ENCODE measurements around the gene BCL11B. TPM values are rescaled to one million over a fixed set of nuclear protein-coding genes. Genes with fewer than 3 reads are reported as not detected.

The BCL11B gene
- total RNA-seq, 6 donors from 2014 or later, result 1.1 to 4.5 (median 2.2) TPM

DNA sequence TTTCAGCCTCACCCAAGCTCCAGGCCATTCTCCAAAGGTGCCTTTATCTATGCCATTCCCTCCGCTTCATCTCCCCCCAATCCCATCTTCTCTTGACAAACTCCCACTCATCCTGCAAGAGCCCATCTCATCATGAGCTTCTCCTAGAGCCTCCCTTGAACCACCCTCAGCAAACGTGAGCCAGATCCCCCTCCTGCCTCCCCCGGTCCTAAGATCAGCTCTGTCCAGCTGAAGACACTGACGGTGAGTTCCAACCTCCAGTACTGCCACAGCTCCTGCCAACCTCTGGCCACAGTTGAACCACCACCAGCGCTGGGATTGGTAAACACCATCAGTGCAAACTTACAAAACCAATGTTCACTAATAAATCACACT, 124.6 kb downstream of the BCL11B start:
- Histone ChIP-seq H3K27ac (no peak overlapping the region), H3K27me3 (no peaks in the 10 kb centered on the region), H3K4me1 (no peaks in the 10 kb centered on the region), H3K36me3 (no peaks in the 10 kb centered on the region), H3K9me3 (no peaks in the 10 kb centered on the region), H3K4me3 (no peak overlapping the region)
- TF ChIP-seq POLR2AphosphoS5 (IDR thresholded peaks at IDR 0.05) (no peak), POLR2A (IDR thresholded peaks at IDR 0.05) (no peak), EP300 (IDR thresholded peaks at IDR 0.05) (no peak)
- TF ChIP-seq, protein P1, sequence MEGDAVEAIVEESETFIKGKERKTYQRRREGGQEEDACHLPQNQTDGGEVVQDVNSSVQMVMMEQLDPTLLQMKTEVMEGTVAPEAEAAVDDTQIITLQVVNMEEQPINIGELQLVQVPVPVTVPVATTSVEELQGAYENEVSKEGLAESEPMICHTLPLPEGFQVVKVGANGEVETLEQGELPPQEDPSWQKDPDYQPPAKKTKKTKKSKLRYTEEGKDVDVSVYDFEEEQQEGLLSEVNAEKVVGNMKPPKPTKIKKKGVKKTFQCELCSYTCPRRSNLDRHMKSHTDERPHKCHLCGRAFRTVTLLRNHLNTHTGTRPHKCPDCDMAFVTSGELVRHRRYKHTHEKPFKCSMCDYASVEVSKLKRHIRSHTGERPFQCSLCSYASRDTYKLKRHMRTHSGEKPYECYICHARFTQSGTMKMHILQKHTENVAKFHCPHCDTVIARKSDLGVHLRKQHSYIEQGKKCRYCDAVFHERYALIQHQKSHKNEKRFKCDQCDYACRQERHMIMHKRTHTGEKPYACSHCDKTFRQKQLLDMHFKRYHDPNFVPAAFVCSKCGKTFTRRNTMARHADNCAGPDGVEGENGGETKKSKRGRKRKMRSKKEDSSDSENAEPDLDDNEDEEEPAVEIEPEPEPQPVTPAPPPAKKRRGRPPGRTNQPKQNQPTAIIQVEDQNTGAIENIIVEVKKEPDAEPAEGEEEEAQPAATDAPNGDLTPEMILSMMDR (IDR thresholded peaks at IDR 0.05), result no peak
- WGBS, 2 donors, result 75 to 82% methylated on average over 5 of the region's 5 CpGs
- ATAC-seq (ENCODE audit: low FRiP score in 2 of 2), result no peak
- DNase-seq, result no peak

DNA sequence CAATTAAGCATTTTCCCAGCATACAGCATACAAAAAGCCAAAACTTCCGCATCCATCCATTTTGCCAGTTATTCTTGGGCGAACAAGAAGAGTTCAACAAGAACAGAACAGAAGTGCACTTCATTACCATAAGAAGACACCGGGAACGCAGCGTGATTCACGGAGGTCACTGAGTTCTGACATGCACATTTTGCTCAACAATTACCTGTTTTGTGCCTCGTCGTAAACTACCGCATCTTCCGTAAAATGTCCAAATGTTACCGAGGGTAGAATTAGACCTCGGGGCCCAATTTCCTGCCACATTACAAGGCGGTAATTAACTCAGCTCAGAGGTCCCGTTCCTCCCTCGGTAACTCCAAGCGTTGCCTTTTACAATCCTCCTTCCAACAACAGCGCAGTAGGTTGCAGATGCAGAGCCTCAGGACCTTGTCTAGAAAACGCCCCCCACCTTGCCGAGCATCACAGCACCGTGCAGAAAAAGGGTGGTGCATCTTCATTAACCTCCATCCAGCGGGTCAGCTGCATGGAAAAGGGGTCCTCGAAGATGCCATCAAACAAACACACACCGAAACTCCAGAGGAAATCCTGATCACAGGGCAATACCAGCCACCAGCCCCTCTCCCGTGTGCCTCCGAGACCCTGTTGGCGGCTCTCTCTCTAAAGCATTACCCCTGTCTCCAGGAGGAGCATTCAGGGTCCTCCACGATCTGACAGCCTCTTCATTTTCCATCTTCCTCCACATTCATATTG, 125.2 kb downstream of the BCL11B start:
- no peaks in the 10 kb centered on the region for H3K4me1 ChIP-seq
- WGBS, 2 donors, result 87 to 89% methylated on average over 26 to 27 of the region's 27 CpGs
- DNase-seq, result no peak
- H3K27ac ChIP-seq, result no peak overlapping the region
- H3K27me3 ChIP-seq, result no peaks in the 10 kb centered on the region
- no peak for ATAC-seq (ENCODE audit: low FRiP score in 2 of 2)
- TF ChIP-seq, protein P1 (IDR thresholded peaks at IDR 0.05), result no peak
- TF ChIP-seq POLR2AphosphoS5 (IDR thresholded peaks at IDR 0.05) (no peak), POLR2A (IDR thresholded peaks at IDR 0.05) (no peak), EP300 (IDR thresholded peaks at IDR 0.05) (no peak)
- no peak overlapping the region for H3K4me3 ChIP-seq
- no peaks in the 10 kb centered on the region for H3K36me3 ChIP-seq
- no peaks in the 10 kb centered on the region for H3K9me3 ChIP-seq

DNA sequence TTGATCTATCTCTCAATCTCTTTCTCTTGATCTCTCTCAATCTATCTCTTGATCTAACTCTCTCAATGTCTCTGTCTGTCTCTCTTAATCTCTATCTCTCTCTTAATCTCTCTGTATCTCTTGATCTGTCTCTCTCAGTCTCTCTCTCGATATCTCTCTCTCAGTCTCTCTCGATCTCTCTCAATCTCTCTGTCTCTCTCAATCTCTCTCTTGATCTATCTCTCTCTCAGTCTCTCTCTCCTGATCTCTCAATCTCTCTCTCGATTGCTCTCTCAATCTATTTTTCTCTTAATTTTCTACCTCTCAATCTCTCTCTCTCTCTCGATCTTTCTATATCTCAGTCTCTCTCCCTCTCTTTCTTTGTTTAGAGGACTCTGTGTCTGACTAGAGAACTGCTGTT, 126.7 kb downstream of the BCL11B start:
- H3K27me3 ChIP-seq, result no peaks in the 10 kb centered on the region
- no peak for DNase-seq
- no peak for ATAC-seq (ENCODE audit: low FRiP score in 2 of 2)
- TF ChIP-seq EP300 (IDR thresholded peaks at IDR 0.05) (no peak), POLR2A (IDR thresholded peaks at IDR 0.05) (no peak), POLR2AphosphoS5 (IDR thresholded peaks at IDR 0.05) (no peak)
- TF ChIP-seq, protein P1 (IDR thresholded peaks at IDR 0.05), result no peak
- H3K4me1 ChIP-seq, result no peaks in the 10 kb centered on the region
- no peaks in the 10 kb centered on the region for H3K36me3 ChIP-seq
- H3K4me3 ChIP-seq, result no peak overlapping the region
- 93 to 95% methylated on average over 4 of the region's 4 CpGs for WGBS, 2 donors
- no peak overlapping the region for H3K27ac ChIP-seq
- H3K9me3 ChIP-seq, result no peaks in the 10 kb centered on the region

DNA sequence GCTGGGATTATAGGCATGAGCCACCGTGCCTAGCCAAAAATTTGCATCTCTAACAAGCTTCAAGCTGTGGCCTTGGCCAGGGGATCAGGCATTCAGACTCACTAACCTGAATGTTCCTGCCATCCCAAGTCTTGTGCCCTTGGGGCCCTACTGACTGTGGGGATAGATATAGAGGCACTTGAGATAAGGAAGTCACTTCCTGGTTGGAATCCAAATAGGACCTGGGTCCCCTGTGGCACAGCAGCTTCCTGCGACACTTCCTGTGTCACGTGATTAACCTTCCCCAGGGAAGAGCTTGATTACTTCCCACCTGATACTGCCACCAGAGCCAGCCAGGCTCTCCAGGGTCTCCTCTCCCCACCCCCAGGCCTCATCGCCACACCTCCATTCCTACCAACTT, 128.2 kb downstream of the BCL11B start:
- H3K4me3 ChIP-seq, result no peak overlapping the region
- no peaks in the 10 kb centered on the region for H3K9me3 ChIP-seq
- no peak overlapping the region for H3K27ac ChIP-seq
- ATAC-seq (ENCODE audit: low FRiP score in 2 of 2) (no peak), DNase-seq (no peak)
- no peak for TF ChIP-seq POLR2AphosphoS5 (IDR thresholded peaks at IDR 0.05)
- TF ChIP-seq POLR2A (IDR thresholded peaks at IDR 0.05), result no peak
- WGBS, 2 donors, result 54 to 68% methylated on average over 3 to 4 of the region's 4 CpGs
- no peaks in the 10 kb centered on the region for H3K4me1 ChIP-seq
- no peaks in the 10 kb centered on the region for H3K36me3 ChIP-seq
- no peaks in the 10 kb centered on the region for H3K27me3 ChIP-seq

DNA sequence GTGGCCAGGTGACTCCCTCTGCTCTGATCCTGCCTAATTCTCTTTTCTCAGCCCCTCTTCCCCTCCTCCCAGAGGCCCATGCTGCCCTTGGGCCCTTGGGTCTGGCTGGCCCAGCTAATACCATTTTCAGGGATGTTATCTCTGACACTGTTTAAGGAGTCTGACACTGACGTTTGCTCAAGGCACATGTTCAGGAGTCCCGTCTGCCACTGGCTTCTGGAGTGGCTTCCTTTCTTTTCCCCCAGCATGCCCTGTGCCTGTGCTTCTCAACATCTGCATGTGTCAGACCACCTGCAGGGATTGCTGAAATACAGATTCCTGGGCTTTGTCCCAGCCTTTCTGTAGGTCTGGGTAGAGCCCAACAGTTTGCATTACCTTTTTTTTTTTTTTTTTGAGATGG, 128.9 kb downstream of the BCL11B start:
- DNase-seq, result no peak
- TF ChIP-seq EP300 (IDR thresholded peaks at IDR 0.05) (no peak), POLR2A (IDR thresholded peaks at IDR 0.05) (no peak), POLR2AphosphoS5 (IDR thresholded peaks at IDR 0.05) (no peak)
- TF ChIP-seq, protein P1 (IDR thresholded peaks at IDR 0.05), result no peak
- H3K4me3 ChIP-seq, result no peak overlapping the region
- 38 to 48% methylated on average over 2 of the region's 2 CpGs for WGBS, 2 donors
- no peaks in the 10 kb centered on the region for H3K27me3 ChIP-seq
- ATAC-seq (ENCODE audit: low FRiP score in 2 of 2), result peak in 1 of 2 donors; percentile 4
- no peaks in the 10 kb centered on the region for H3K36me3 ChIP-seq
- H3K9me3 ChIP-seq, result no peaks in the 10 kb centered on the region
- no peak overlapping the region for H3K27ac ChIP-seq
- H3K4me1 ChIP-seq, result no peaks in the 10 kb centered on the region

Measured in upper lobe of left lung (tissue), 6 donors.